HG02981 (cell line): ENCODE measurements around the gene NCKIPSD.

Experiments
- ATAC-seq: cut with Tn5 transposase; IDR thresholded peaks from one replicate; pipeline ENCODE4 v1.9.1; 2021; ENCODE audit warnings: mild to moderate bottlenecking, moderate library complexity; ENCODE audit not compliant: unreplicated experiment

Gene NCKIPSD

GRCh38 chr3:48625600-48625999 is 60.1 kb downstream of the NCKIPSD start:
- ATAC-seq: no peak

GRCh38 chr3:48624767-48625166 is 60.9 kb downstream of the NCKIPSD start:
- ATAC-seq: no peak

GRCh38 chr3:48623851-48624547 is 61.7 kb downstream of the NCKIPSD start:
- ATAC-seq: no peak
